AG20443 (cell line): Measurements from ENCODE around the gene RGS6.

Experiments used
- DNase-seq: peaks from one replicate; pipeline ENCODE4 v3.0.0; 2012; ENCODE audit warnings: low spot score, mixed read lengths

RGS6 gene

GRCh38 chr14:72589652-72590051, 657.4 kb downstream of the RGS6 start:
- DNase-seq, result no peak

- no peak for DNase-seq
Measured at GRCh38 chr14:72590577-72590976, 658.3 kb downstream of the RGS6 start.

GRCh38 chr14:72591391-72591790, 659.2 kb downstream of the RGS6 start:
- no peak for DNase-seq

- no peak for DNase-seq
Measured at GRCh38 chr14:72594099-72594901, 662.1 kb downstream of the RGS6 start.

GRCh38 chr14:72595152-72595862, 663.1 kb downstream of the RGS6 start:
- no peak for DNase-seq

- no peak for DNase-seq
Measured at GRCh38 chr14:72597252-72598233, 665.3 kb downstream of the RGS6 start.

- DNase-seq, result no peak
Measured at GRCh38 chr14:72598306-72598705, 666.1 kb downstream of the RGS6 start.

- no peak for DNase-seq
Measured at GRCh38 chr14:72599579-72600470, 667.6 kb downstream of the RGS6 start.

- DNase-seq, result no peak
Measured at GRCh38 chr14:72600551-72601330, 668.5 kb downstream of the RGS6 start.

GRCh38 chr14:72603639-72604038, 671.4 kb downstream of the RGS6 start:
- no peak for DNase-seq

GRCh38 chr14:72604133-72604532, 671.9 kb downstream of the RGS6 start:
- DNase-seq, result no peak

GRCh38 chr14:72605096-72605920, 673.1 kb downstream of the RGS6 start:
- DNase-seq, result no peak

GRCh38 chr14:72605921-72606220, 673.6 kb downstream of the RGS6 start:
- no peak for DNase-seq

GRCh38 chr14:72606879-72607278, 674.6 kb downstream of the RGS6 start:
- no peak for DNase-seq

- DNase-seq, result no peak
Measured at GRCh38 chr14:72607386-72608130, 675.3 kb downstream of the RGS6 start.

GRCh38 chr14:72608391-72609204, 676.4 kb downstream of the RGS6 start:
- peak; percentile 94 for DNase-seq

- no peak for DNase-seq
Measured at GRCh38 chr14:72609205-72609916, 677.1 kb downstream of the RGS6 start.
